Body of pancreas (tissue), 4 donors: ENCODE results near the gene PCGF3.

Experiments
- CTCF ChIP-seq, 7 experiments: fragments of 450-650 bp in 4 of 7; fragments of 200-600 bp in 3 of 7; sonication (generic) in 3 of 7; IDR thresholded peaks; one replicate each; pipeline ENCODE4 v1.5.1; 2016 to 2019; ENCODE audit warnings: antibody characterized with exemption in 7 of 7
- POLR2A ChIP-seq, 3 donors: fragments of 450-650 bp; IDR thresholded peaks; one replicate each; pipeline ENCODE4 v1.6.1; 2016; ENCODE audit warnings: antibody characterized with exemption in 3 of 3, mild to moderate bottlenecking in 2 of 3

- TF ChIP-seq CTCF (IDR thresholded peaks at IDR 0.05) (no peak), POLR2A (IDR thresholded peaks at IDR 0.05) (no peak)
Measured at GRCh38 chr4:704198-704891, 1.3 kb upstream of the PCGF3 start.
